Parathyroid adenoma (tissue), 2 donors: ENCODE data around the gene RABL6.

Experiments used
- H2AFZ ChIP-seq: fragments of 300-600 bp; sonication (generic); one replicate; pipeline ENCODE4 v1.7.0; 2017; ENCODE audit warnings: antibody characterized with exemption, mild to moderate bottlenecking
- H3K27ac ChIP-seq: fragments of 300-600 bp; sonication (generic); one replicate; pipeline ENCODE4 v1.7.0; 2017
- H3K27me3 ChIP-seq: fragments of 300-600 bp; sonication (generic); one replicate; pipeline ENCODE4 v1.7.0; 2017; ENCODE audit warnings: low read length; ENCODE audit not compliant: control insufficient read depth, insufficient read depth
- H3K36me3 ChIP-seq: fragments of 300-600 bp; sonication (generic); one replicate; pipeline ENCODE4 v1.7.0; 2017; ENCODE audit warnings: low read length; ENCODE audit not compliant: control insufficient read depth, insufficient read depth
- H3K4me1 ChIP-seq: fragments of 300-600 bp; sonication (generic); one replicate; pipeline ENCODE4 v1.7.0; 2017; ENCODE audit warnings: control low read depth
- H3K4me2 ChIP-seq: fragments of 300-600 bp; sonication (generic); one replicate; pipeline ENCODE4 v1.7.0; 2017; ENCODE audit warnings: low read length
- H3K4me3 ChIP-seq: fragments of 300-600 bp; sonication (generic); one replicate; pipeline ENCODE4 v1.7.0; 2017; ENCODE audit warnings: low read depth, low read length
- H3K79me2 ChIP-seq: fragments of 300-600 bp; sonication (generic); one replicate; pipeline ENCODE4 v1.7.0; 2017; ENCODE audit warnings: control low read depth
- H3K9ac ChIP-seq: fragments of 300-600 bp; sonication (generic); one replicate; pipeline ENCODE4 v1.7.0; 2017; ENCODE audit warnings: mild to moderate bottlenecking
- H3K9me3 ChIP-seq: fragments of 300-600 bp; sonication (generic); one replicate; pipeline ENCODE4 v1.7.0; 2017; ENCODE audit warnings: low read length; ENCODE audit not compliant: control insufficient read depth
- TF ChIP-seq, protein P1 (sequence below): fragments of 300-600 bp; sonication (generic); IDR thresholded peaks from one replicate; pipeline ENCODE4 v1.7.0; 2017; ENCODE audit warnings: antibody characterized with exemption, mild to moderate bottlenecking
- donor health status: primary hyperparathyroidism.

RABL6 gene

DNA sequence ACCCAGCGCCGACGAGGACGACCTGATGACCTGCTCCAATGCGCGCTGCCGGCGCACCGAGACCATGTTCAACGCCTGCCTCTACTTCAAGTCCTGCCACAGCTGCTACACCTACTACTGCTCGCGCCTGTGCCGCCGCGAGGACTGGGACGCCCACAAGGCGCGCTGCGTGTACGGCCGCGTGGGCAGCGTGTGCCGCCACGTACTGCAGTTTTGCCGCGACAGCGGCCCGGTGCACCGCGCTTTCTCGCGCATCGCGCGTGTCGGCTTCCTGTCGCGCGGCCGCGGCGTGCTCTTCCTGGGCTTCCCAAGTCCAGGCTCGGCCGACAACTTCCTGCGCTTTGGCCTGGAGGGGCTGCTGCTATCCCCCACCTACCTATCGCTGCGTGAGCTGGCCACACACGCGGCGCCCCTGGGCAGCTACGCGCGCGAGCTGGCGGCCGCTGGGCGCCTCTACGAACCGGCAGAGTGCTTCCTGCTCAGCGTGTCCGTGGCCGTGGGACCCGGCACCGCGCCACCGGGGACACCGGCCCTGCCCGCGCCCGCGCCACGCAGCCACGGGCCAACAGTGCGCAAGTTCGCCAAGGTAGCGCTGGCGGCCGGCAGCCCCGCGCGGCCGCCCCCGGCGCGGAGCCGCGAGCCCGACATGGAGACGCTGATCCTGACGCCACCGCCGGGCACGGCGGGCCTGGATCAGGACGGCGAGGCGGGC is 38.8 kb downstream of the RABL6 start:
- TF ChIP-seq, protein P1, sequence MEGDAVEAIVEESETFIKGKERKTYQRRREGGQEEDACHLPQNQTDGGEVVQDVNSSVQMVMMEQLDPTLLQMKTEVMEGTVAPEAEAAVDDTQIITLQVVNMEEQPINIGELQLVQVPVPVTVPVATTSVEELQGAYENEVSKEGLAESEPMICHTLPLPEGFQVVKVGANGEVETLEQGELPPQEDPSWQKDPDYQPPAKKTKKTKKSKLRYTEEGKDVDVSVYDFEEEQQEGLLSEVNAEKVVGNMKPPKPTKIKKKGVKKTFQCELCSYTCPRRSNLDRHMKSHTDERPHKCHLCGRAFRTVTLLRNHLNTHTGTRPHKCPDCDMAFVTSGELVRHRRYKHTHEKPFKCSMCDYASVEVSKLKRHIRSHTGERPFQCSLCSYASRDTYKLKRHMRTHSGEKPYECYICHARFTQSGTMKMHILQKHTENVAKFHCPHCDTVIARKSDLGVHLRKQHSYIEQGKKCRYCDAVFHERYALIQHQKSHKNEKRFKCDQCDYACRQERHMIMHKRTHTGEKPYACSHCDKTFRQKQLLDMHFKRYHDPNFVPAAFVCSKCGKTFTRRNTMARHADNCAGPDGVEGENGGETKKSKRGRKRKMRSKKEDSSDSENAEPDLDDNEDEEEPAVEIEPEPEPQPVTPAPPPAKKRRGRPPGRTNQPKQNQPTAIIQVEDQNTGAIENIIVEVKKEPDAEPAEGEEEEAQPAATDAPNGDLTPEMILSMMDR, result no peak
- no peak overlapping the region for H3K9ac ChIP-seq
- H3K4me3 ChIP-seq, result no peak overlapping the region
- H3K36me3 ChIP-seq, result no peaks in the 10 kb centered on the region
- H2AFZ ChIP-seq, result no peak overlapping the region
- H3K9me3 ChIP-seq, result no peaks in the 10 kb centered on the region
- H3K27me3 ChIP-seq, result no peaks in the 10 kb centered on the region
- peaks cover 7% of the 10 kb centered on the region for H3K4me1 ChIP-seq
- H3K79me2 ChIP-seq, result no peaks in the 10 kb centered on the region
- no peak overlapping the region for H3K27ac ChIP-seq
- no peak overlapping the region for H3K4me2 ChIP-seq

DNA sequence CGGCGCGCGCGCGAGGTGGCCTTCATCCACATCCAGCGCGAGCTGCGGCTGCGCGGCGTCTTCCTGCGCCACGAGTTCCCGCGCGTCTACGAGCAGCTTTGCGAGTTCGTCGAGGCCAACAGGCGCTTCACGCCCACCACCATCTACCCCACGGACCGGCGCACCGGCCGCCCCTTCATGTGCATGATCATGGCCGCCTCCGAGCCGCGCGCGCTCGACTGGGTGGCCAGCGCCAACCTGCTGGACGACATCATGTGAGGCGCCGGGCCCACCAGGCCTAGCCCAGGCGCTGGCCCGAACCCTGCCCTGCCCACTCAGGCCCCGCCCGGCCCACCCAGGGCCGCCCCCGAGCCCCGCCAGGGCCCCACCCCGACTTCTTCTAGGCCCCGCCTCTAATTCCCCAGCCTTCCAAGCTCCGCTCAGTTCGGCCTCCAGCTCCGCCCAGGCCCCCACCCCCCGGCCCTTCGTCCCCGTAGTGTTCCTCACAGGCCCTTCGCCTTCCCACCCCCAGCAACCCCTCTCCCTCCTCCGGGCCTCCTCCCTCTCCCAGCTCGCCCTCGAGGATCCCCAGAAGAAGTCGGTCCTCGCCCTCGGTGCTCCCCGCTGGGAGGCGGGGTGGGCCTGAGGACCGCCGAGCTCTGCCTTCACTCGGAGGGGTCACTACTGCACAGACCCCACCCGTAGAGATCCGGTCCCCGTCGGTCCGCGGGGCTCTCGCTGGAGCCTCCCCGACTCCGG is 39.5 kb downstream of the RABL6 start:
- Histone ChIP-seq H3K79me2 (no peaks in the 10 kb centered on the region), H3K36me3 (no peaks in the 10 kb centered on the region), H3K27ac (peak overlapping the region; percentile 47), H3K4me1 (peaks cover 5% of the 10 kb centered on the region), H2AFZ (no peak overlapping the region), H3K9ac (no peak overlapping the region), H3K4me2 (peak overlapping the region; percentile 93), H3K4me3 (peak overlapping the region; percentile 96), H3K27me3 (no peaks in the 10 kb centered on the region), H3K9me3 (no peaks in the 10 kb centered on the region)
- TF ChIP-seq, protein P1, result no peak

DNA sequence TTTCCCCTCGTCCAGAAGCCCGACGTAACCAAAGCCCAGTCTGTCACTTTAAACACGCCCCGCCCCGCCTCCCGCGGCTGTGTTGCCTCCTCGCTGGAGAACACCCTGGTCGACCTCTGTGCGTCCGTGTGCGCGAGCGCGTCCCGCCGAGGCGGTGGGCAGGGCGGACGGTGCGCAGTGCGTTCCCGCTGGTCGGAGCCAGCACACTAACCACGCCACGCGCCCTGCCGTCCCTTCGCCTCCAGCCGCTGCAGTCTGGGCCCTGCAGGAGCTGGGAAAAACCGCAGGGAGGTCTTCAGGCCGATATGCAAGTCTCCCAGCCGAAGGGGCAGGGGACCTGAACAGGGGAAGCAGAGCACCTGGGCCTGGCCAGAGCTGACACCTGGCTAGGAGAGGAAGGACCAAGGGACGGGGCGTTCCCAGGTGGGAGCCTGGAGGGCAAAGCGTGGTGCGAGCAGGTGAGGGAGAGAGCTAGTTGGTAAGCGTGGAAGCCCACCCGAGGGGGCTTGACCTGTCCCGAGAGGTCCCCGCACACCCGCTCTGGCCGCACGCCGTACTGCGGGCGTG is 40.2 kb downstream of the RABL6 start:
- H3K9me3 ChIP-seq, result no peaks in the 10 kb centered on the region
- peak overlapping the region; percentile 38 for H2AFZ ChIP-seq
- peak overlapping the region; percentile 96 for H3K4me3 ChIP-seq
- peak overlapping the region; percentile 47 for H3K27ac ChIP-seq
- H3K4me2 ChIP-seq, result peak overlapping the region; percentile 93
- H3K4me1 ChIP-seq, result peaks cover 5% of the 10 kb centered on the region
- TF ChIP-seq, protein P1, result no peak
- H3K36me3 ChIP-seq, result no peaks in the 10 kb centered on the region
- no peaks in the 10 kb centered on the region for H3K79me2 ChIP-seq
- no peak overlapping the region for H3K9ac ChIP-seq
- H3K27me3 ChIP-seq, result no peaks in the 10 kb centered on the region

DNA sequence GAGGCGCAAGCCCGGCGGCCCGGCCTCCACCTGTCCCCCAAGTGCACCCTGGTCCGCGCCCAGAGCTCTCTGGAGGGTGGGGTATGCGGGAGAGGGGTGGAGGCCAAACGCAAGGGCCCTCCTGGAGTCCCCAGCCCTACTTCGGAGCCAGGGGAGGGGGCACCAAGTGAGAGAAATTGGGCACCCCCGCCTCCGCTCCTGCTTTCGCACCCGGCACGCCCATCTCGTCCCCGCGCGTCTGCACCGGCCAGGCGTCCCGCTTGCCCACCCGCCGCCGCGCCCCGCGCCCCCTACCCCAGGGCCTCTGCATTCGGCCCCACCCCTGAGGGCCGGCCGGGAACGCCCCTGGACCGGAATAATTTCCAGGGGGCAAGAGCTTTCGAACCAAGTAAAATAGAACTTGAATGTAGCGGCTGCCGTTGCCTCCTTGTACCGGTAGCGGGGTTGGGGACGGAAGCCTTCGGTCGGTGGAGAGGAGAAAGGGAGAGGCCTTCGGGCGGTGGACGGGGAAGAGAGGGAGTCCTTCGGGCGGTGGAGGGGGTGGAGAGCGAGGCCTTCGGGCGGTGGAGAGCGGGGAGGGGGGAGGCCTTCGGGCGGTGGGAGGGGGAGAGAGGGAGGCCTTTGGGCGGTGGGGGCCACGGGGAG is 40.8 kb downstream of the RABL6 start:
- TF ChIP-seq, protein P1, result no peak
- no peaks in the 10 kb centered on the region for H3K79me2 ChIP-seq
- no peaks in the 10 kb centered on the region for H3K27me3 ChIP-seq
- H3K36me3 ChIP-seq, result no peaks in the 10 kb centered on the region
- H3K9ac ChIP-seq, result no peak overlapping the region
- peak overlapping the region; percentile 96 for H3K4me3 ChIP-seq
- peak overlapping the region; percentile 73 for H3K27ac ChIP-seq
- H3K4me2 ChIP-seq, result peak overlapping the region; percentile 93
- H3K4me1 ChIP-seq, result peaks cover 5% of the 10 kb centered on the region
- peak overlapping the region; percentile 38 for H2AFZ ChIP-seq
- H3K9me3 ChIP-seq, result no peaks in the 10 kb centered on the region
